H1 (cell line): ENCODE data around the gene MRTFB. TPM values are rescaled to one million over a fixed set of nuclear protein-coding genes. Genes with fewer than 3 reads are reported as not detected.

Source experiments
- CBX5 ChIP-seq: fragments of 300-800, 300-1000 bp; sonication (generic); IDR thresholded peaks from 2 replicates; pipeline ENCODE4 v1.7.1; 2016; ENCODE audit warnings: antibody characterized with exemption, low read length, low read depth
- SIN3A ChIP-seq, 2 experiments: IDR thresholded peaks in 1 of 2; conservative IDR thresholded peaks in 1 of 2; 2 replicates each; pipeline ENCODE4 v1.6.1; 2011 to 2012; ENCODE audit warnings: low read length in 2 of 2, improper control_type of control experiment in 1 of 2, low read depth in 1 of 2, mild to moderate bottlenecking in 1 of 2
- polyA plus RNA-seq, 7 experiments: library from polyadenylated mRNA; depleted of rRNA in 3 of 7; stranded (reverse) in 5 of 7; unstranded in 2 of 7; fragments of >200 nt in 5 of 7; fragments of 200-250 nt in 2 of 7; gene quantifications; 1 replicate in 5 of 7; 2 replicates in 1 of 7; 4 replicates in 1 of 7; pipeline versions ENCODE4 v1.2.1 to v1.2.3, GENCODE V29; 2011 to 2013; ENCODE audit warnings: missing spikeins in 2 of 7, mixed read lengths in 2 of 7
- total RNA-seq: library from RNA; stranded (reverse); fragmentation: NEBNext Ultra II Directional; extraction: Animal tissue kit (Norgen Biotek cat#: 25700); gene quantifications from 2 replicates; pipeline ENCODE4 v1.2.1, GENCODE V29; 2021
- TF ChIP-seq, protein P1 (sequence below): IDR thresholded peaks from 2 replicates; pipeline ENCODE4 v1.6.1; 2012; ENCODE audit warnings: low read length, inconsistent platforms
- TF ChIP-seq, protein P2 (sequence below), 3 experiments: IDR thresholded peaks; 1 replicate in 2 of 3; 2 replicates in 1 of 3; pipeline versions ENCODE4 v1.5.1 to v1.6.1; 2011; ENCODE audit warnings: low read length in 3 of 3, mild to moderate bottlenecking in 3 of 3, inconsistent platforms in 2 of 3, low read depth in 1 of 3, moderate library complexity in 1 of 3; ENCODE audit not compliant: insufficient read depth in 1 of 3; ENCODE audit errors: control extremely low read depth in 1 of 3

MRTFB gene
- total and polyA plus RNA-seq, 2 of the 8 experiments (the other 6 are each of a cell fraction or from before 2014, with no cell fraction given), result 13.5 to 34.9 TPM

DNA sequence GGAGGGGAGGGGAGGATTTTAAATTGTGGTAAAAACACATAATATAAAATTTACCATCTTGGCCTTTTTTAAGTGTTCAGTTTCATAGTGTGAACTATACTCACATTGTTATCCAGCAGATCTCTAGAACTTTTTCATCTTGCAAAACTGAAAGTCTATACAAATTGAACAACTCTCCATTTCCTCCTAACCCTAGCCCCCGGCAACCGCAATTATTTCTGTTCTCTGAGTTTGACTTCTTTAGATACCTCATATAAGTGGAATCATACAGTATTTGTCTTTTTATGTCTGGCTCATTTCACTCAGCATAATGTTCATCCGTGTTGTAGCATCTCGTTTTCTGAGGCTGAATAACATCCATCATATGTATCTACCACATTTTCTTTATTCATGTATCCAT is 30.0 kb upstream of the MRTFB start (continued):
- TF ChIP-seq, protein P1, sequence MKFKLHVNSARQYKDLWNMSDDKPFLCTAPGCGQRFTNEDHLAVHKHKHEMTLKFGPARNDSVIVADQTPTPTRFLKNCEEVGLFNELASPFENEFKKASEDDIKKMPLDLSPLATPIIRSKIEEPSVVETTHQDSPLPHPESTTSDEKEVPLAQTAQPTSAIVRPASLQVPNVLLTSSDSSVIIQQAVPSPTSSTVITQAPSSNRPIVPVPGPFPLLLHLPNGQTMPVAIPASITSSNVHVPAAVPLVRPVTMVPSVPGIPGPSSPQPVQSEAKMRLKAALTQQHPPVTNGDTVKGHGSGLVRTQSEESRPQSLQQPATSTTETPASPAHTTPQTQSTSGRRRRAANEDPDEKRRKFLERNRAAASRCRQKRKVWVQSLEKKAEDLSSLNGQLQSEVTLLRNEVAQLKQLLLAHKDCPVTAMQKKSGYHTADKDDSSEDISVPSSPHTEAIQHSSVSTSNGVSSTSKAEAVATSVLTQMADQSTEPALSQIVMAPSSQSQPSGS, result no peak
- TF ChIP-seq SIN3A (conservative IDR thresholded peaks at IDR 0.05 in 1 of 2, IDR thresholded peaks at IDR 0.05 in 1 of 2; ENCODE audit: low read depth in 1 of 2, low read length in 2 of 2), result no peak
- TF ChIP-seq, protein P2, sequence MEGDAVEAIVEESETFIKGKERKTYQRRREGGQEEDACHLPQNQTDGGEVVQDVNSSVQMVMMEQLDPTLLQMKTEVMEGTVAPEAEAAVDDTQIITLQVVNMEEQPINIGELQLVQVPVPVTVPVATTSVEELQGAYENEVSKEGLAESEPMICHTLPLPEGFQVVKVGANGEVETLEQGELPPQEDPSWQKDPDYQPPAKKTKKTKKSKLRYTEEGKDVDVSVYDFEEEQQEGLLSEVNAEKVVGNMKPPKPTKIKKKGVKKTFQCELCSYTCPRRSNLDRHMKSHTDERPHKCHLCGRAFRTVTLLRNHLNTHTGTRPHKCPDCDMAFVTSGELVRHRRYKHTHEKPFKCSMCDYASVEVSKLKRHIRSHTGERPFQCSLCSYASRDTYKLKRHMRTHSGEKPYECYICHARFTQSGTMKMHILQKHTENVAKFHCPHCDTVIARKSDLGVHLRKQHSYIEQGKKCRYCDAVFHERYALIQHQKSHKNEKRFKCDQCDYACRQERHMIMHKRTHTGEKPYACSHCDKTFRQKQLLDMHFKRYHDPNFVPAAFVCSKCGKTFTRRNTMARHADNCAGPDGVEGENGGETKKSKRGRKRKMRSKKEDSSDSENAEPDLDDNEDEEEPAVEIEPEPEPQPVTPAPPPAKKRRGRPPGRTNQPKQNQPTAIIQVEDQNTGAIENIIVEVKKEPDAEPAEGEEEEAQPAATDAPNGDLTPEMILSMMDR (IDR thresholded peaks at IDR 0.05; ENCODE audit: control extremely low read depth in 1 of 3, insufficient read depth in 1 of 3, low read depth in 1 of 3, low read length in 3 of 3), result no peak
- no peak for TF ChIP-seq CBX5
